Cardiac septum (tissue), 1 donor: Measurements from ENCODE around the gene BACH2. TPM values are rescaled to one million over a fixed set of nuclear protein-coding genes. Genes with fewer than 3 reads are reported as not detected.
"Not testable (repeated sequence)": the region's sequence is repeated elsewhere in the genome, so short reads cannot be mapped to it uniquely, and the experiment has no call there.

Source experiments
- DNase-seq: peaks from one replicate; pipeline ENCODE4 v3.0.0-alpha.2; 2020; ENCODE audit warnings: low spot score
- intact Hi-C: fragments of 100-400 bp; cut with DNase I; formaldehyde crosslinking; loops from one replicate; pipeline ENCODE4 v1.14.0; 2022
- total RNA-seq: library from RNA; stranded (reverse); fragmentation: NEBNext Ultra II Directional; extraction: Animal tissue kit (Norgen Biotek cat#: 25700); gene quantifications from one replicate; pipeline ENCODE4 v1.2.1, GENCODE V29; 2021
- donor health status: DM: no; HTN: no; CAD: no.

The BACH2 gene
- total RNA-seq, 1 donor from 2014 or later, result 8.4 TPM

DNA sequence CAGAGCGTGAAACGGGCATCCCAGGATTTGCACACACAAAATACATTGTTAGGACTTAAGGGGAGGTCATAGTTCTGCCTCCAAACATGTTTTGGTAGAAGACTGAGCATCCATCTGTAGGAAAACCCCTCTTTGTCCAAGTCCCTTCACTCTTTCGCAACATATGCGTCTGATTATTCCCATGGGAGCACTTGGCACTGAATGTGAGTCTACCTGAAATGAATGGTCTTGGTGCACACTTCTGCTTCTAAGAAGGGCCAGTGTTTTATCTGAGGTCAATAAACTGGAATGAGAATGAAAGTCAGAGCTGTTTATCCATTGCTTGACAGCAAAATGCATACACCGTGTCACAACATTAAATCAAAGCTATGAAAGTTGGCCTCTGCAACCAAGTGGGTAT is 369.4 kb downstream of the BACH2 start:
- intact Hi-C loops, result no loop called here
- DNase-seq, result no peak

GRCh38 chr6:89925826-89926225 is 370.8 kb downstream of the BACH2 start:
- no peak for DNase-seq
- intact Hi-C loops, result no loop called here

DNA sequence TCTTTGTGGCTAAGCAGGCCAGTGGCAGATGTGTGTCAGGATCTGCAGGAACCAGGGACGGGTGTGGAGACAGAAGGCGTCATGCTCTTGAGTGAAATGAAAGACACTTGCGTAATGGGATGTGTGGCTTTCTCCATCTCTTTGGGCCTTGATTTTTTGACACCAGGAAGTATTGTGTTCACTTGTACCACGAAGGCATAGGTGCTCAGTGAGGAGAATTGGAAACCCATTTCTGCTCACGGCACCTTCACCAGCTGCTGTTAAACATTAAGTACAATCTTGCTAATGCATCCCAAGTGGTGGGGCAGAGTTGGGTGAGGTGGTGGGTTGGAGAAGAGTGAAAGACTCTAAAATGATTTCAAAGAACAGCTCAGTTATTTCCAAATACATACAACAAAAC is 372.4 kb downstream of the BACH2 start:
- intact Hi-C loops, result no loop called here
- DNase-seq, result no peak

- DNase-seq, result no peak
- intact Hi-C loops, result no loop called here
These were observed 375.0 kb downstream of the BACH2 start for GRCh38 chr6:89921691-89922090.

DNA sequence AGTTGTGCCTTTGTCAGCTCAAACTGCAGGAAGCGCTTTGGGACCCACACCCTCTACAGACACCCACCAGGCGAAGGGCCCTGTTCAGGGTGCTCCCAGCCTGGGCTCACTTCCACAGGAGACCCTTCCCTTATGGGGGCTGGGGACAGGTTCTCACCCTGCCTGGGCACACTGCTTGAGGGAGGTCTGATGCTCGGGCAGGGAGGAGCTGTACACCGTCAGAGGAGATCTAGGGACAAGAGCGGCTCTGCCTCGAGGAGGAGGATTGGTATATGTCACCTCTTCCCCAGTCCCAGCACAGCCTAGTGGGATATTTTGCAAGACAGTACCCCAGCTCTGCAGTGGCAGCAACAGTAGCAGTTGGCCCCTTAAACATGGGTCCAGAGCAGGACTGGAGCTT is 375.4 kb downstream of the BACH2 start:
- intact Hi-C loops, result no loop called here
- no peak for DNase-seq

GRCh38 chr6:89917801-89918366 is 378.8 kb downstream of the BACH2 start:
- no peak for DNase-seq
- intact Hi-C loops, result no loop called here

DNA sequence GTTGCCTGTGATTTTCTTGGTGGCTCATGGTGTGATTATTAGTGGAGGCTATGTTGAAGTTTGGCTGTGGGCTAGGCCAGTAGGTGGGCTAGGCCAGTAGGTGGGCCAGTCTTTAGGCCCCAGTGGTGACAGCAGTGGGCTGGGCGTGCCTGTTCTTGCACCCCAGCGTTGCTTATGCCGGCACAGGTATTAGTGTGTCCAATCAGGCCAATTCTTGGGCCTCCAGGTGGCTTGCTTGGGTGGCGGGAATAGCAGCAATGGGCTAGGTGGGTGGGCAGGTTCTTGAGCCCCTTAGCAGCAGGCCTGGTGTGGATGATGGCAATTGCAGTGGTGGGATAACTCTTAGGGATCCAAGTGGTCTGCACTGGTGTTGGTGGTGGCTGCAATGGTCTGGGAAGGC is 379.4 kb downstream of the BACH2 start:
- no peak for DNase-seq
- intact Hi-C loops, result no loop called here

DNA sequence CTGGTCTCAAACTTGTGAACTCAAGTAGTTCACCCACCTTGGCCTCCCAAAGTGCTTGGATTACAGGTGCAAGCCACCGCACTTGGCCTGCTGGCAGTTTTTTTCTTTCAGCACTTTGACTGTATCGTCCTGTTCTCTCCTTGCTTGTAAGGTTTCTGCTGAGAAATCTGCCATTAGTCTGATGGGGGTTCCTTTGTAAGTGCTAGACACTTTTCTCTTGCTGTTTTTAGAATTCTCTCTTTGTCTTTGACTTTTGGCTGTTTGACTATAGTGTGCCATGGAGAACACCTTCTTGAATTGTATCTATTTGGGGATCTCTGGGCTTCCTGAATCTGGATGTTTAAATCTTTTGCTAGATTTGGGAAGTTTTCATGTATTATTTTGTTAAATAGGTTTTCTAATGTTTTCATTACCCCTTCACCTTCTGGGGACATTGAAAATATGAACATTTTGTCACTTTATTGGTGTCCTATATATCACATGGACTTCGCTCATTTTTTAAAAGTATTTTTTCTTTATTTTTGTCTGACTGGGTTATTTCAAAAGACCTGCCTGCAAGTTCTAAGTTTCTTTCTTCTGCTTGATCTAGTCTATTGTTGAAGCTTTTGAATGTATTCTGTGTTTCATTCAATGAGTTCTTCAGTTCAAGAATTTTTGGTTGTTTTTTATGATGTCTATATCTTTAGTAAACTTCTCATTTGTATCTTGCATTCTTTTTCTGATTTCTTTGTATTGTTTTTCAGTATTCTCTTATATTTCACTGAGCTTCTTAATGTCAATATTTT is 380.3 kb downstream of the BACH2 start:
- intact Hi-C loops, result no loop called here
- no peak for DNase-seq

DNA sequence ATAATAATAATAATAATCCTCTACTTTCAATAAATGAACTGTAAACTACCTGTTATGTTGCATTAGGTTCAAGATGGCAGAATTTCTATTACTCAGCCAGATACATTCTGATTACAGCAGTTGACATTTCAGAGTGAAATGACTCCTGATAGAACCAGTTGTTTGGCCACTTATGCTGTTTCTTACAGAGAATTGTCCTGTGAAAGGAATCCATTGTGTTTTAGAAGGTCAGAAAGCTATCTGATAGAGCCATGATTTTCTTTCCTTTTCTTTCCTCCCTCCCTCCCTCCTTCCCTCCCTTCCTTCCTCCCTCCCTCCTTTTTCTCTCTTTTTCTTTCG is 385.8 kb downstream of the BACH2 start:
- intact Hi-C loops, result no loop called here
- no peak for DNase-seq

DNA sequence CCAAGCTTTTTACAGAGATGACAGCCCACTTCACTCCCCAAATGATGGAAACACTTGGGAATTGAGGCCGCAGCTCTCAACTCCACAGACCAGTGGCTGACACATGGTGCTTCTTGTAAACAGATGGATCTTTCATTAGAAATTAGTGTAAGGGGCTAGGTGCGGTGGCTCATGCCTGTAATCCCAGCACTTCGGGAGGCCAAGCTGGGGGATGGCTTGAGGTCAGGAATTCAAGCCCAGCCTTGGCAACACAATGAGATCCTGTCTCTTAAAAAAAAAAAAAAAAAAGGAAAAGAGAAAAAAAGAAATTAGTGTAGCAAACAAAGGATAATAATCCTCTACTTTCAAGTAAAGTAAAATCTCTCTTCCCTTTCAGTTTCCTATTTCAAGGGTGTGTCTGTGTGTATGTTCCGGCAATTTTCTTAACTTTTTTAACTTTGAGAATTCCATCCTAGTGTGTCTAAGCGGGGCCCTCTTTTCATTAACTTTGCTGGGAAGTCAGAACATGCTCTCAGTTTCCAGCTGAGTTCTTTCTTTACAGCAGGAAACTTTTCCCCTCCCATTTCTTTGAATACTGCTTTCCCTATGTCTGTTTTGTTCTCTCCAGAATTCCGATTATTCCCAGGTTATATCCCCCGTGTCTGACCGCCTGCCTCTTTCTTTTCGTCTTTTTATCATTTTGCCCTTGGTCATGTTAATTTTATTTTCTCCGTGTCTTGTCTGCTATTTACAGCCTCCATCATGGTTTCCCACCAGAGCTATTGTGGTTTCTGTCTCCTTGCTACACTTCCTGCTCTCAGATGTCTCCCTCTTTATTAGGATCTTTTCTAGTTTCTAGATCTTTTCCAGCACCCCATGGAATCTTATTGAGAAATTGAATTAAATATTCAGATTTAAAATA is 386.4 kb downstream of the BACH2 start:
- DNase-seq, intact Hi-C loops: not testable (repeated sequence)

DNA sequence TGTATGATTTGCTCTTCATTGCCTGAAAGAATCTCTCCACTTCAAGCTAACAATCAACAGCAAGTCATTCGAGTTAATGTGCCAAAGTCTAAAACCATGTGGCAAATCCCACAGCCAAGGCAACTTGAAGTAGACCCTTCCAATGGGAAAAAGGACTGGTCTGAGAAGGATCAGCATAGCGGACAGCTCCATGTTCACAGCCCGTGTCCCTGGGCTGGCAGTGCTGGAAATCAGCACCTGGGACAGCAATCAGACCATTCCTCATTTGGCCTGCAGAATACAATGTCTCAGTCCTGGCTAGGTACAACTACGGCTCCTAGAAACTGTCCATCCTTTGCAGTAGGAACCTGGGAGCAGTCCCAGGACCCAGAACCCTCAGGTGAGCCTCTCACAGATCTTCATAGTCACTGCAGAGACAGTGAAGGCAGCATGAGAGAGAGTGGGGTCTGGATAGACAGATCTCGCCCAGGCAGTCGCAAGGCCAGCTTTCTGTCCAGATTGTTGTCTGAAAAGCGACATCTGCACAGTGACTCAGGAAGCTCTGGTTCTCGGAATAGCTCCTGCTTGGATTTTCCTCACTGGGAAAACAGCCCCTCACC is 401.3 kb downstream of the BACH2 start:
- intact Hi-C loops, result no loop called here
- DNase-seq, result no peak

DNA sequence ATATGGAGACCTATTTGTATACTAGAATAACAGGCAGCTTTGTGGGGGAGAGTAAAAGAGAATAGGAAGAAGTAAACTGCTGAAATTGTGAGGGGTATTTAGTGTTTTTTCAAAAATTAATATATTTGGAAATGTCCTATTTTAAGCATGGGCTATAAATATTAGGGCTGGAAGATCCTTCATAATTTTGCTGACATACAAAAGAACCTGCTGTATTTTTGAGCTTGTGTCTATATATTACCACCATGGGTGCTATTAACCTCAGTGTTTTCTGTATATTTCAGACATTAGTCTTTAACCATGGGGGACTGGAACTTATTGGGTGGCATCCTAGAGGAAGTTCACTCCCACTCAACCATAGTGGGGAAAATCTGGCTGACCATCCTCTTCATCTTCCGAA is 402.5 kb downstream of the BACH2 start, which contains the start of gene GJA10:
Gene GJA10 (plus strand): TSS at position 301 of the 400 bp plus-strand sequence. CDS start 0 bp downstream, at position 301.
- no peak for DNase-seq

GRCh38 chr6:89892577-89892976 is 404.1 kb downstream of the BACH2 start:
- DNase-seq, intact Hi-C loops: not testable (repeated sequence)

More for the DNA sequence above, 402.5 kb downstream of the BACH2 start, which contains the start of gene GJA10:
- intact Hi-C loops, result no loop called here

DNA sequence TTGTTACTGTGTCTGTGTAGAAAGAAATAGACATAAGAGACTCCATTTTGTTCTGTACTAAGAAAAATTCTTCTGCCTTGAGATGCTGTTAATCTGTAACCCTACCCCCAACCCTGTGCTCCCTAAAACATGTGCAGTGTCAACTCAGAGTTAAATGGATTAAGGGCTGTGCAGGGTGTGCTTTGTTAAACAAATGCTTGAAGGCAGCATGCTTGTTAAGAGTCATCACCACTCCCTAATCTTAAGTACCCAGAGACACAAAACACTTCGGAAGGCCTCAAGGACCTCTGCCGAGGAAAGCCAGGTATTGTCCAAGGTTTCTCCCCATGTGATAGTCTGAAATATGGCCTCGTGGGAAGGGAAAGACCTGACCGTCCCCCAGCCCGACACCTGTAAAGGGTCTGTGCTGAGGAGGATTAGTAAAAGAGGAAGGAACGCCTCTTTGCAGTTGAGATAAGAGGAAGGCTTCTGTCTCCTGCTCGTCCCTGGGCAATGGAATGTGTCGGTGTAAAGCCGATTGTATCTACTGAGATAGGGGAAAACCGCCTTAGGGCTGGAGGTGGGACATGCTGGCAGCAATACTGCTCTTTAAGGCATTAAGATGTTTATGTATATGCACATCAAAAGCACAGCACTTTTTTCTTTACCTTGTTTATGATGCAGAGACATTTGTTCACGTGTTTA is 405.7 kb downstream of the BACH2 start:
- DNase-seq, intact Hi-C loops: not testable (repeated sequence)

DNA sequence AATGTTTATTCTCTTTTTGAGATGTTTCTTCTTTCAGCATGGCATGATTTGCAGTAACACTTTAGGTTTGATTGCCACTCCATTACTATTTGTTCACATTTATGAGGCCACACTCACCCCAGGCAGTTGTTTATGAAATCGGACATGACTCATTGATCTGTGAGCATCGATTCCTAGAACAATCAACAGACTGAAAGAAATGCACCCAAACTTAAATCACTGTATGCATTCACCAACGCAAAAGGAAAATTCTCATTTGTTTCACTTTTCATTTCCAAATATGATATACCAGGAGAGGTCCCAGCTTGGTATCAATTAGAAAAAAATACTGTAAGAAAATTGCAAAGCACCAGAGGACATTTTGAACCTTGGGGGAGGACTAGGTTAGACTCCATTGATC is 407.8 kb downstream of the BACH2 start:
- intact Hi-C loops, result no loop called here

DNA sequence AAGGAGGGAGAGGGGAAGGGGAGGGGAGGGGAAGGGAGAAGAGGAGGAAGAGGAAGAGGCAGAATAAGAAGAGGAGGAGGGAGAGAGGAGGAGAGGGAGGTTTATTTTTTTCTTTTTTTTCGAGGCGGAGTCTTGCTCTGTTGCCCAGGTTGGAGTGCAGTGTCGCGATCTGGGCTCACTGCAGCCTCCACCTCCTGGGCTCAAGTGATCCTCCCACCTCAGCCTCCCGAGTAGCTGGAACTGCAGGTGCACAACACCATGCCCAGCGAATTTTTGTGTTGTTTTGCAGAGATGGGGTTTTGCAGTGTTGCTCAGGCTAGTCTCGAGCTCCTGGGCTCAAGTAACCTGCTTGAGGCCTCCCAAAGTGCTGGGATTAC is 408.5 kb downstream of the BACH2 start:
- intact Hi-C loops, result no loop called here
- no peak for DNase-seq

More for the DNA sequence above, 407.8 kb downstream of the BACH2 start:
- DNase-seq, result no peak

DNA sequence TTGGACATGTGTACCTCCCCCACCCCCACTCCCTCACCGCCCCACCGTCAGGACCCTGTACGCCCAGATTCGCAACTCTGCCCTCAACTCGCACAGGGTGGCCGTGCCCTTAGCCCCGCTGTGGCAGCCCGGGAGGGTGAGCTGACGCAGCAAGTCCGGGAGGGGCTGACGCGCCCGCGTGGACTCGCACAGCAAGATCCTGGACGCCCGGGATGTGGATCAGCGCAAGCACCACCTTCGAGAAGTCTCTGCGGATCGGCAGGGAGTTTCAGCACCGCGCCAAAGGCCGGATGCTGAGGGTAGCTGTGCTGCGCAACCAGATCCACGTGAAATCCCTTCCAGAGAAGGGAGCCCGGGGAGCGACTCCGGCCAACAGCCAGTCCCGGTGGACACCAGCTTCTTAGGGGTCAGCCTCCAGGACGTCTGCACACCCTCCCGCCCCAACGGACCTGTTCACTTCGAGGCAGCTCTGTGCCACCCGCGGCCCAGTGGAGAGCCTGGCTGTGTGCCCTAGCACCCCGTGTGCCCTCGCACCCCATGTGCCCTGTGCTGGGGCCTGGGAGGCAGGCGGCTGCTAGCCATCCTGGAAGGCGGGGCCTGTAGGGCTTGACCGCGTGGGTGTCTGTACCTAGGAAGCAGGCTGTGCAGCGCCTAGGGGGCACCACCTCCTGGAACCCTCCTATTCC is 409.0 kb downstream of the BACH2 start:
- intact Hi-C loops, result no loop called here

GRCh38 chr6:89886378-89887120 is 410.1 kb downstream of the BACH2 start:
- intact Hi-C loops, result no loop called here
- DNase-seq, result no peak

More for the DNA sequence above, 409.0 kb downstream of the BACH2 start:
- no peak for DNase-seq
